SKM-1 treated with dmso at 0.1 percent for 144 hours (cell line): ENCODE measurements around the gene NEBL.
"Not testable (repeated sequence)": the region's sequence is repeated elsewhere in the genome, so short reads cannot be mapped to it uniquely, and the experiment has no call there.

Experiments
- DNase-seq: peaks from one replicate; lab custom pipeline; 2025; ENCODE audit not compliant: unreplicated experiment; lab: John Stamatoyannopoulos, UW

NEBL gene, protein sequence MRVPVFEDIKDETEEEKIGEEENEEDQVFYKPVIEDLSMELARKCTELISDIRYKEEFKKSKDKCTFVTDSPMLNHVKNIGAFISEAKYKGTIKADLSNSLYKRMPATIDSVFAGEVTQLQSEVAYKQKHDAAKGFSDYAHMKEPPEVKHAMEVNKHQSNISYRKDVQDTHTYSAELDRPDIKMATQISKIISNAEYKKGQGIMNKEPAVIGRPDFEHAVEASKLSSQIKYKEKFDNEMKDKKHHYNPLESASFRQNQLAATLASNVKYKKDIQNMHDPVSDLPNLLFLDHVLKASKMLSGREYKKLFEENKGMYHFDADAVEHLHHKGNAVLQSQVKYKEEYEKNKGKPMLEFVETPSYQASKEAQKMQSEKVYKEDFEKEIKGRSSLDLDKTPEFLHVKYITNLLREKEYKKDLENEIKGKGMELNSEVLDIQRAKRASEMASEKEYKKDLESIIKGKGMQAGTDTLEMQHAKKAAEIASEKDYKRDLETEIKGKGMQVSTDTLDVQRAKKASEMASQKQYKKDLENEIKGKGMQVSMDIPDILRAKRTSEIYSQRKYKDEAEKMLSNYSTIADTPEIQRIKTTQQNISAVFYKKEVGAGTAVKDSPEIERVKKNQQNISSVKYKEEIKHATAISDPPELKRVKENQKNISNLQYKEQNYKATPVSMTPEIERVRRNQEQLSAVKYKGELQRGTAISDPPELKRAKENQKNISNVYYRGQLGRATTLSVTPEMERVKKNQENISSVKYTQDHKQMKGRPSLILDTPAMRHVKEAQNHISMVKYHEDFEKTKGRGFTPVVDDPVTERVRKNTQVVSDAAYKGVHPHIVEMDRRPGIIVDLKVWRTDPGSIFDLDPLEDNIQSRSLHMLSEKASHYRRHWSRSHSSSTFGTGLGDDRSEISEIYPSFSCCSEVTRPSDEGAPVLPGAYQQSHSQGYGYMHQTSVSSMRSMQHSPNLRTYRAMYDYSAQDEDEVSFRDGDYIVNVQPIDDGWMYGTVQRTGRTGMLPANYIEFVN

DNA sequence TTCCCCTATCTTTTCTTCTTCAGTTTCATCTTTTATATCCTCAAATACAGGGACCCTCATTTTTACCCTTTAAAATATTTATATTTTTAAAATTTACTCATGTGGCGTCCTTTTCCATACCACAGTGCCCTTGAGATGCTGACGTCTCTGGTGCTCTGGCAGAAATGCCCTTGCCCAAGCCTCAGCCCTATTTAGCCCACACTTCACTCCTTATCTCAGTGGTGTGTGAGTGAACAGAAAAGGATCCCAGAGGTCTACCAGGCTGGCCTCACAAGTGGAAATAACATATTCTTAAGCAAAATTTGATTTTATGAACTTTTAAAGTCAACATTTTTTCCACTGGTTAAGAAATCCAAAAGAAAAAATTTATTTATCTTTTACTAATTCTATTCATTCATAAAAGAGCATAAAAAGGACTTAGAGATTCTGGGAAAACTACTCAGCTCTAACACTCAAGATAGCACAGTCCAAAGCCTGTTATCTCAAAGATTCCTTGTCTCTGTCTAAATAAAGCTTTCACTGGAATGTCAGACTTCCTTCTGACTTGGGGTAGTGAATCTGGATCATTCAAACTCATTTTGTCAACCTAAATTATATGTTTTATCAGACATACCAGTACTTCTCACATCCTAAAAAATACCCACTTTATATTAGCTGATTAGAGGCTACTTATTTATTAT is at the start of gene NEBL:
Gene NEBL, minus strand, starts transcription at position 166 of the 680 bp plus-strand sequence. Its CDS starts 106 bp downstream, at position 60.
- no peak for DNase-seq

DNA sequence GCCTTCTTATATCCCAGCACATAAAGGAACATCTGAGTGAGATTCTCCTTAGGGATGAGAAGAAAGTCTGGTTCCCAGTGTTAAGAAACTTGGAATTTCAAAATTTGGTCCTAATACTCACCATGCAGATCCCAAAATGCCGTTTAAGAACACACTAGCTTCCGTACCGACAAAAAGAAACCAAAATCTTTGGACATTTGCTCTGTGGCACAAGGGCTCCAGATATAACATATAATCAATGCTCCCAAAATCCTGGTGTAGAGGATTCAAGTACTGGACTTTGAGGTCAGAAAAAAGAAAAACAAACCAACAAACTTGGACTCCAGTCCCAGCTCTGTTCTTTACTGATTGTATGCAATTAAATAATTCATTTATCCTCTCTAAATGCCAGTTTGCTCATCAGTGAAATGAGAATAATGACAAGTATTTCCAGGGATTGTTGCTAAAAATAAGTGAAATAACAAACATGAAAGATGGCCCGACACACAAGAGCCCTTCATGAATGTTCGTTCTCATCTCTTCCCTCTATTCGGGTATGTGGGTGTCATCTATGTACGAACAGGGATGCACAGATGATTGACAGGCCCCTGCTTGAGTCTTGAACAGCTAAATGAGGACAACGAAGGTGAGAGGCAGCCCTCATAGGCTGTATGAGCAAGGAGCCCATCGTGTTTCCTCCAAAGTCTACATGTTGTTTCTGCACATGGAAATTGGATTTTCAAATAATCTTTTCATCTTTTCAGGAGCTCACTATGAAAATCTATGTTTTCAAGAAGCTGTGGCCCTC is 48.6 kb upstream of the NEBL start:
- DNase-seq = no peak

DNA sequence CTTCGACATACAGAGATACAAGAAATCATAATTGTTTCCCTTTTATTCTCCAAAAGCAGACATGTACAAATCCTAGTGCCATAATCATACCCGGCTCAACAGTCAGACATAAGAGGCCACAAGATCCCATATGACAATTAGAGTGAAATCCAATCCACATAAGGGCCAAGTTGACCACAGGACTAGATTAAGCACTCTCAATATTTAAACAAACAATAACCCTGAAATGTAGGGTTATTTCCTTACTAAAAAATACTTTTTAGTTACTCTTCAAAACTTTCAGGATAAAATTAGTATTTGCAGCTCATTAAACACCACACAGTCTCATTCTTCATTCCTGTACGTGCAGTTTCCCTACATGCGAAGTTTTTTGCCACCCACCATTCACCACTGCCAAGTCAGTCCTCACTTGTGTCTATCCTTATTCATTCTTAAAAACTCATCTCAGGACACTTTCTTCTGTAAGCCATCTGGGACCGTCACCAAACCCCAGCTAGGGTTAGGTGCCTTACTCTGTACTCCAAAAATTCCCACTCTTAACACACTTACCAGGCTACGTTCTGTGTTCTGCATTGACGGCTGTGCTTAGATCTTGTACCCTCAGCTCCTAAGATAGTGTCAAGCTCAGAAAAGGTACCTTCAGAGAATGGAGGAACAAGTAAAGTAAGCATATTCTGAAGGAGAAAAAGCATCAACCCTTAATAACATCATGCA is 47.8 kb upstream of the NEBL start:
- DNase-seq = no peak

DNA sequence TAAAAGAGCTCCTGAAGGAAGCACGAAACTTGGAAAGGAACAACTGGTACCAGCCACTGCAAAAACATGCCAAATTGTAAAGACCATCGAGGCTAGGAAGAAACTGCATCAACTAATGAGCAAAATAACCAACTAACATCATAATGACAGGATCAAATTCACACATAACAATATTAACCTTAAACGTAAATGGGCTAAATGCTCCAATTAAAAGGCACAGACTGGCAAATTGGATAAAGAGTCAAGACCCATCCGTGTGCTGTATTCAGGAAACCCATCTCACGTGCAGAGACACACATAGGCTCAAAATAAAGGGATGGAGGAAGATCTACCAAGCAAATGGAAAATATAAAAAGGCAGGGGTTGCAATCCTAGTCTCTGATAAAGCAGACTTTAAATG is 42.3 kb upstream of the NEBL start:
- DNase-seq = not testable (repeated sequence)

DNA sequence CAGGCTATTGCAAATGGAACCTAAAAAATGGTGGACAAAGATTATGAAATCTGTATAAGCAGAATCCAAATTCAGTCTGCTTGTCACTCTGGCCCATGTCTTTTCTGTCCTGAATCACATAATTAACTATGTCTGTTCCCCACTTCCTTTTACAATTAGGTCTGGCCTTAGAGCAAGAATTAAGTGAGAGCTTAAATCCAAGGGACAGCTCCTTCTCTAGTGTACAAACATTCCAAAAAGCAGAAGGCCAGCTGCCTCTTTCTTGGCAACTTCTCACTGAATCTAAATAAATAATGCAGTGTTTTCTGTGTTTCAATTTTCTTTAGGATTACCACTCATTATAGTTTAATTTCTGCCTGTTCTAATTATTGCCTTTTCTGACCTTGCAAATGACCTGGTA is 39.3 kb upstream of the NEBL start:
- DNase-seq = no peak

DNA sequence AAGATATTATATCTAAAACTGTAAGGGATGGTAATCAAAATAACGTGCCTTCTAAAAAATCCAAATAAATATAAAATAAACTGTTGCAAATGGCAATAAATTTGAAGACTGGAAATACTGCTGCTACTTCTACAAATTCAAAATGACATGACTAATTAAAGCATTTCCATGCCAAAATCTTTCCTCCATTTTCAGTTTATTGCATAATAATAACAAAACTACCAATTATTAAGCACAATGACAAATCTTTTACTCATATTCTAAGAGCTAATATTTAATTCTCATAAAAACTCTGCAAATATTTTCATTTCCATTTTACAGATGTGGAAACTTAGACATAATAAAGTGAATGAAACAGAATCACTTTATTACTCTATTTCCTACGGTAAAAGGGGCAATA is 38.8 kb upstream of the NEBL start:
- no peak for DNase-seq

DNA sequence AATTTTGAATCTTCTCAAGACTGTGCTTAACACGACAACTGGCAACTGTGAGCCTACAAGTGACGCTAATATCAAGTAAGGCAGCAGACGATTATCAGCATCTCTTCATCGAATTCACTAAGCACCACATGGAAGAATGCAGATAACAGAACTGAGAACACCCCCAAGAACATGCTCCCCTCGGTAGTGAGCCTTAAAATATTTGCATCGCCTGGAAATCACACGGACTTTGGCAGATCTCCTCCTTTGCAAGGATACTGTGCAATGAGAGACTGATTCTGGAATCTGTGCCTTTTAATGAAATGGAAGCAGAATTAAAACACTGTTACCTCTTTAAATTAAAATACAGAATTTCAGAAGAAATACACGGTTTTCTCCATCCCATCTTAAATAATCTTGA is 38.2 kb upstream of the NEBL start:
- no peak for DNase-seq

DNA sequence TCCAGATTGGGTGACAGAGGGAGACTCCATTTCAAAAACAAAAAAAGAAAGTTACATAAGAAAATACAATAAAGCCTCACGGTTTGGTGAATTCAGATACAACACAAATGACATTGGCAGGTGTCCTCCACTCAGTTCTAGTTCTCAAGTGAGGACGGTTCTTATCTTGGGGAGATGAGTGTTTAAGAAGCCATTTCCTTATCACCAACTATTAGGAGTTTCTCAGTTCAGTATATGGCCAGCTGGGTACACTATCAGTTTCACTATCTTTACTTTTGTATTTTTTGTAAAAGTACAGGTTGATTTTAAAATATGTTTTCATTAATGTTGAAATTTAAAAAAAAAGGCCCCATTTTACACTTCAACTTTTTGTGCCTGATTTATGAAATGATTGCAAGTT is 36.6 kb upstream of the NEBL start:
- DNase-seq = no peak

DNA sequence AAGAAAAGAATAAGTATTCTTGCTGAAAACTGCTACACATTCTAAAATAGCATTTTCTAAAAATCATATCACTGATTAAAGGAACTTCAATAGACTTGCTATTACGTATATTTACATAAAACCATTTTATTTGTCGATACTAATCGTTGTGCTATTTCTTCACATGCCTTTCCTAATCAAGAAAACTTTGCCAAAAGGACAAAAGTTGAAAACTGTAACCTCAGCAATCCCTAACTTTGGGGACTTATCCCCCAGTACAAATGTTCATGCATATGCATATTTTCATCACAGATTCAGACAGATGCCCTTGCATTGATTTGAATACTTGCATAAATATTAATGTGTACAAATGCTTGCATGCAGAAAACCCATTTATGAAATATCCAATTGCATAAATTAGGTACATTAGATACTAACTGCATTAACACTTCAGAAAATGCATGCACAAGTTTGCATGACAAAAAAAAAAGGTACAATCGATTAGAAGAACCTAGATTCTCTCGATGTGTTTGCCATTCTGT is 35.6 kb upstream of the NEBL start:
- DNase-seq = no peak

DNA sequence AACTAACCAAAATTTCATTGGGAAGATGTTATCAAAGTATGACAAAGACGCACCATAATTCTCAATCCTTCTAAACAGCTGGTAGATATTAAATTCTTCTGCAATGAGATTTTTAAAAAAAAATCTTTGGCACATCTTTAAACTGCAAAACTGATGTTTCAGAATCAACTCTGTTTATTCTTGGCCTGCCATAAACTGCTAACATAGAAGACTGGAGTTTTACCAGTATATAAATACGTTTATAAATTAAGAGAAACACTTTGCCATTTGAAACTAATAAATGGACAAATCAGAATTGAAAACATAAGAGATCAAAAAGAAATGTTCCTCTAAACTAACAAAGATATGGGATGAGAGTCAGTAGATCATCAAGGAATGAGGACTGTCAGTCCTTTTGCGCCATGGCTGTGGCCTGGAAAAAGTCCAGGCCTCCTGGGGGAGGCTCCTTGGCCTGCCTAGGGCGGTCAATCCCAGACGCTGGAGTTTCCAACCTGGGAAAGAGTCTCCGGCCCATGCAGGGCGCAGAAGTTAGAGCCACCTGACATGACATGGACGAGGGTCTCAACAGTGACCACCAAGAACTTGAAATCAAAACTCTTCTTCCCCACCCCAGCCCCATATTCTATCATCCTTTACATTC is 34.2 kb upstream of the NEBL start:
- no peak for DNase-seq

DNA sequence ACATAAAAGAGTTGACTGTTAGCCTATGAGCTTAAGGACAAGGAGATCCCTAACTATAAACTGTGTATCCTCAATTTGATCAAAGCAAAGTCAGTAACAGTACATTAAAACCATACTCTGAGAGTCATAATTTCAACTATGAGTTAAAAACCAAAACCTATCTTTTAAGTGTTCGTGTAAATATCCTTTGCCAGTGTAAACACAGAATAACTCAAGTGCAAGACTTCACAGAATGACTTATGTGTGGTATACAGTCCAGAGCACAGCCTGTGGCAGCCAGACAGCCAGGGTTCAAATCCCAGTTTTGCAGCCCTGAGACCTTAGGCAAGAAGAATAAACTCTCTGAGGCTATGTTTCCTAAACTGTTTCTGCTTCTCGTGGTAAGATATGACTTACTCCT is 30.3 kb upstream of the NEBL start:
- no peak for DNase-seq

DNA sequence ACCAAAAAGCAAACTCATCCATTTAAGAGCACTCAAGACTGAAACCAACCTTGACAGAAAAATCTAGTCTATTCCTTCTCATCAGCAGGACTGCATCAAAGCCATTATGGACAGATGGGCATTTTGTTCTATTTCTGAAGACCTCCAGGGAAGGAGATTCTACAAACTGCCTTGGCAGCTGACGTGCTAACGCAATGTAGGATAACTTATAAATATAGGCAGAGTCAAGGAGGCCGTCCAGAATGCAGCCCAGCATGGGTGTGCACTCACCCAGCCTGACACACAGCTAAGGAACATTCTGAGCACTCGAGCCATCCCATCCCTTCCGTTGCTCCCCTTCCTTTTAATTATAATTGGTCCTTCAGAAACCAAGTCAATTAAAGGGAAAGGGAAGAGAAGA is 25.3 kb upstream of the NEBL start:
- DNase-seq = no peak

DNA sequence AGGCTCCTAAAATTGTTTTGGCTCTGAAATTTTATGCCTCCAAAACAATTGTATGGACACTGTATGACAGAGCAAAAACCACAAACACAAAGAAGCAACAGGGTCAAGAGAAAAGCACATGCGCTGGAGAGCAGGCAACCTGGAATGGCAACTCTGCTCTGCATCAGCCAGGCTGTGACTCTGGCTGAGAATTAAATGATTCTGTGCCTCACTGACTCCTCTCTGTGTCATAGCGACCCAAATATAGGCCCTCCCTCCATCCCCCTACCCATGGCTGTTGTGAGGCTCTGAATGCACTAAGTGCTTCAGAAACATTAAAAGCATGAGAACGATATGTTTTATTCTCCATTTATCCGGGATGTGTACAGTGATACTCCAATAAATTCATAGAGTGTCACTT is 24.9 kb upstream of the NEBL start:
- DNase-seq = no peak

DNA sequence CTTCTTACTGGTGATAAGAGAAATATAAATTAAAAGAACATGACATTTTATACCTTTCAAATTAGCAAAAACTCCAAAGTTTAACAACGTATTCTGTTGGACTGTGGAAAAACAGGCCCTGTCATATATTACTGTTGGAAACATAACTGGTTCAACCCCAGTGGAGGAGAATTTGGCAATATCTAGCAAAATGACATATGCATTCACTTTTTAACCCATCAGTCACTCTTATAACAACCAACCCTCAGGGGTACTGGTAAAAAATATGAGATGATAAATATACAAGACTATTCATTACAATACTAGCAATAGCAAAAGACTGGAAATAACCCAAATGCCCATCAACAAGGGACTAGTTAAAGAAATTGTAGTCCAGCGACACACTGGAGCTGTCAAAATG is 22.9 kb upstream of the NEBL start:
- no peak for DNase-seq

DNA sequence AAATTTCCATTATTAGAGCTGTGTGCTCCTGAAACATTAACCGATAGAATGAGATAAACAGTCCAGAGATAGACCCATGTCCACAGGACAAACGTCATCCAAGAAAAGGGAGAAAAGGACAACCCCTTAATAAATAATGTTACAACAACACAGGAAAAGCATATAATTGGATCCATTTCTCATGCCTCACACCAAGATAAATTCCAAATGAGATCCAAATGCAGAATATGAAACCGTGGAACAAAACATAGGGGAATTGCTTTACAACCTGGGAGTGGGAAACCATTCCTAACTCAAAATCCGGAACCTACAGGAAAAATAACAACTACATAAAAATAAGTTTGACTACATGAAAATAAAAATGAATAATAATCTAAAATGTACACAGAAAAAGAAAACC is 22.4 kb upstream of the NEBL start:
- DNase-seq = no peak

DNA sequence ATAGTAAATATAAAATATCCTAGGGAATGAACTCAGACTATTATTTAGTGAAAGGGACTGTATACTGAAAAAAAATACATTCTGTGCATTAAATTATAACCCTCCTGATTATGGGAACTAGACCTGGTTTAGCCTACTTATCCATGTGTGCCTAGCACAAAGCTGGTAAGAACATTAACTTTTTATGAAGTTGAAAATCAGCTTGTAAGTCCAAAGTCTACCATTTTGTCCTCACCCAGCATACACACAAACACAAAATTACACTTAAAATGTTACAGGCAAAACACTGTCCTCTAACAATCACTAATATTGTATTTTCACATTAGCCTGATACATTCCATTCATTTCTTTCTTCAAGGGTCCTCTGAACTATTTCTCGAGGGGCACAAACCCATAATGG is 19.9 kb upstream of the NEBL start:
- no peak for DNase-seq

DNA sequence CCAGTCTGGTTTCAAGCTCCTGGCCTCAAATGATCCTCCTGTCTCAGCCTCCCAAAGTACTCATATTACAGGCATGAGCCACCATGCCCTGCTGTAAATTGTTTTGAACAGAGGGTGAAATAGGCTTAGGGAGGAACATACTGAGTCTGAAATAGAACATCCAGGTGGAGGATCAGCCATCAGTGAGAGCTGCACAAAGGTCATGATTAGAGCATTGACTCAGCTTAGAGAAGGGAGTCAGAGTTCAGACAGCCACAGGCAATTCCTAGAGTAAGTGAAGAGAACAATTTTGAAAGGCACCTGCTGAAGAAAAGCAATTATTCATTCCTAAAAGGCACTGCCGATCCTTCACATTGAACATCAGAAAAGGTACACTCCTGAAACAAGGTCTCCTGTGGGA is 15.9 kb upstream of the NEBL start:
- DNase-seq = no peak

DNA sequence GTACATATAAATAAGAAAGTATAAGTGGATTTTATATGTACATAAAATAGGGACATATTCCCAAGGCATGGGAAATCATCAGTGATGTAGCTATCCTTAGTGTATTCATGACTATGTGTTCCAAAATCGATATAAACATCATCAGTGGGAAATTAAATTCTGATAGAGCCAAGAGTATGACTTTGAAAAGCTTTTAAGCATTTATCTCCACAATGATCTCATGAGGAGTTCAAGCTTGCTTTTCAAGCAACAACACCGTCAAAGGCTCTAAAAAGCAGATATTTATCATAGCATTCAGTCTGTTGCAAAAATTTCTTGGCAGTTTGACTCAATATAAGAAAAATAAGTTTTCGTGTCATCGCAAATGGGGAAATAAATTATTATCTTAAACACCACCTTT is 14.5 kb upstream of the NEBL start:
- DNase-seq = no peak

DNA sequence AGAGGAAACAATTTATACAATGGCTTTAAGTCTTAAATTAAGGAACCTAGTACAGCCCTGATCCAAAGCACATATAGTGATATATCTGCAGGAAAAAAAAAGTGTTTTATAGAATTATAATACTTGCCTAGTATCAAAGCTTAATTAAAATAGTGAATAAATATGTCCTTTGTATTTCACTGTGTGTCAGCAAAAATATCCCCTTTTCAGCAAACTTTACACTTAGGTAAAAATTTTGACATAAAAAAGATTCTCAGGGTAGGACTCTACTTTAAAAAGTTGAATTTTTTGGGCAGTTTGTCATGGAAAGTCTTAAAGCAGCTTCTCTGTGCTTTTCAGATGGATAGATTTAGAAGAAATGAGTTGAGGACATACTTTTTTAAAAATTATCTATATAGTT is 12.7 kb upstream of the NEBL start:
- DNase-seq = no peak
